Small intestine (tissue), 16 donors: ENCODE results near the gene ADAM17. TPM values are rescaled to one million over a fixed set of nuclear protein-coding genes. Genes with fewer than 3 reads are reported as not detected.
"Not testable (repeated sequence)": the region's sequence is repeated elsewhere in the genome, so short reads cannot be mapped to it uniquely, and the experiment has no call there.

ENCODE experiments used
- DNase-seq, 2 donors: peaks; one replicate each; pipeline versions ENCODE4 v3.0.0 to v3.0.0-alpha.2; 2013
- FAIRE-seq: peaks from 2 replicates; lab custom pipeline; 2012; peaks lifted over from hg19 to GRCh38; lab: Jason Lieb, UNC
- H3K27ac ChIP-seq, 3 donors: one replicate each; pipeline ENCODE4 v1.5.1; 2013; ENCODE audit warnings: low read length in 2 of 3, mild to moderate bottlenecking in 2 of 3, control low read depth in 1 of 3, inconsistent platforms in 1 of 3, low read depth in 1 of 3, moderate library complexity in 1 of 3
- H3K27me3 ChIP-seq, 3 donors: one replicate each; pipeline ENCODE4 v1.6.1; 2013; ENCODE audit warnings: low read length in 3 of 3, inconsistent platforms in 1 of 3; ENCODE audit not compliant: control insufficient read depth in 3 of 3, insufficient read depth in 3 of 3
- H3K36me3 ChIP-seq, 3 donors: one replicate each; pipeline ENCODE4 v1.6.1; 2013; ENCODE audit warnings: low read length in 3 of 3, inconsistent platforms in 1 of 3, low read depth in 1 of 3, mild to moderate bottlenecking in 1 of 3, moderate library complexity in 1 of 3; ENCODE audit not compliant: control insufficient read depth in 3 of 3, insufficient read depth in 2 of 3
- H3K4me1 ChIP-seq, 3 donors: one replicate each; pipeline ENCODE4 v1.6.1; 2013; ENCODE audit warnings: low read length in 2 of 3, inconsistent platforms in 1 of 3, low read depth in 1 of 3, mild to moderate bottlenecking in 1 of 3, moderate library complexity in 1 of 3; ENCODE audit not compliant: control insufficient read depth in 3 of 3, insufficient read depth in 2 of 3
- H3K4me3 ChIP-seq, 3 donors: one replicate each; pipeline ENCODE4 v1.5.1; 2013; ENCODE audit warnings: low read length in 3 of 3, control low read depth in 1 of 3, inconsistent platforms in 1 of 3, low read depth in 1 of 3, mild to moderate bottlenecking in 1 of 3, moderate library complexity in 1 of 3
- H3K9me3 ChIP-seq, 2 donors: one replicate each; pipeline ENCODE4 v1.6.1; 2013; ENCODE audit warnings: low read depth in 1 of 2, low read length in 1 of 2; ENCODE audit not compliant: control insufficient read depth in 2 of 2, insufficient read depth in 1 of 2
- WGBS, 3 donors: extraction: QIAGEN DNeasy Blood & Tissue Kit; methylation state at CpG; one replicate each; pipeline ENCODE4 v1.1.7; 2013; 5-methylcytosine and 5-hydroxymethylcytosine counted together
- long read RNA-seq, 10 donors: transcript quantifications; one replicate each; lab custom pipeline, GENCODE V29; 2026
- polyA plus RNA-seq, 4 donors: library from polyadenylated mRNA; stranded (reverse) in 3 of 4; unstranded in 1 of 4; fragments of 200-250 nt in 3 of 4; fragments of 120-200 nt in 1 of 4; gene quantifications; one replicate each; pipeline versions ENCODE4 v1.2.1 to v1.2.3, GENCODE V29; 2013
- donor health status: healthy with polysubstance abuse.
- donor health status: control.
- donor health status: control.
- donor health status: Bipolar disorder and iron deficiency.
- donor health status: healthy.

ADAM17 gene
- polyA plus RNA-seq = 10 to 100 TPM in 1 of 4 donors, 1 to 10 TPM in 3; 2.9 to 17.6 (median 5.7) TPM
- long read RNA-seq, donor 1 = 0 reads
- long read RNA-seq, donor 2, full-length matches to known transcripts = 2 of 2 reads
- long read RNA-seq, donor 2, partial matches to known transcripts = 0 of 2 reads
- long read RNA-seq, donor 2, other reads (novel, unspliced or antisense) = 0 of 2 reads
- long read RNA-seq, donor 3, partial matches to known transcripts = 5 of 6 reads
- long read RNA-seq, donor 3, other reads (novel, unspliced or antisense) = 0 of 6 reads
- long read RNA-seq, donor 4 = 0 reads
- long read RNA-seq, donor 5 = 0 reads
- long read RNA-seq, donor 6 = 0 reads
- long read RNA-seq, donor 7 = 0 reads
- long read RNA-seq, donor 8, full-length matches to known transcripts = 1 of 1 reads
- long read RNA-seq, donor 8, partial matches to known transcripts = 0 of 1 reads
- long read RNA-seq, donor 8, other reads (novel, unspliced or antisense) = 0 of 1 reads
- long read RNA-seq, donor 9 = 0 reads
- long read RNA-seq, donor 10, partial matches to known transcripts = 13 of 14 reads
- long read RNA-seq, donor 10, other reads (novel, unspliced or antisense) = 0 of 14 reads

DNA sequence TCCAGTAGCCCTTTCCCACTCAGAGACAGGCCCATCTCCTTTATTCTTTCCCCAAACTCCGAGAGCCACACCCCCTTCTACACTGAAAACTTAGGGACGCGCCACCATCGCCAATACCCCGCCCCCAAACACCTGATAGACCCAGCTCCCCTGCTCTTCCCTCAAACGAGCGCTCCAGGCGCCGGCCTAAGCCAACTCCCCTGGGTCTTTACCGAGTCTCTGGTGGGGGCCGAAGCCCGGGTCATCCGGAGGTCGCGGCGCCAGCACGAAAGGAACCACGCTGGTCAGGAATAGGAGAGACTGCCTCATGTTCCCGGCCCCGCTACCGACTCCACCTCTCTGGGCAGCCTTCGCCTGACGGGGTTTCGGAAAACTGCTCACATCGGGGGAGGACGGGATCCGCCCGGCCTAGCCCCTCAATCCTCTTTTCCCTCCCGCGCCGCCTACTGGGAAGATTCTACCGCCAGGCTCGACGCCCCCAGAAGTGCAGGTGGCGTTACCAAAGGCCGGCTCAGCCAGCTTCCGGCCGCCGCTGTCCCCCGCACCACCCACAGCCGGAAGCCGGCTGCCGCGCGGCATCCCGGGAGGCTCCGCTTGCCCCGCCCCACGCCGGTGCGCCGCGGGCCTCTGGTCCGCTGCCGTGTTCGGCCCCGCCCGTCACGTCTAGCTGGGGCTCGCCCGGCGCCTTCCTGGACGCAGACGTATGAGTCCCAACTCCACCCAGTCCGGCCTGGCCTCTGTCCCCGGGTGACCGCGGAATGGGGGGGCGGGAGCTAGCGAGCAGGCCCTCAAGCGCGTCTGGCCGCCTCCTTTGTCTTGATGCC, at the start of gene ADAM17:
Gene ADAM17 (minus strand): TSS at position 534 of the 824 bp plus-strand sequence. CDS start 225 bp downstream, at position 309.
- Histone ChIP-seq H3K4me1 (peaks cover 0 to 8% (median 6%) of the 10 kb centered on the region in 3 donors), H3K27me3 (no peaks in the 10 kb centered on the region), H3K36me3 (peaks cover 0 to 3% (median 0%) of the 10 kb centered on the region in 3 donors), H3K9me3 (no peaks in the 10 kb centered on the region), H3K4me3 (peak within 1 kb of the TSS; percentile 85 to 97 (median 91)), H3K27ac (peak within 1 kb of the TSS; percentile 93 to 100 (median 98))
- WGBS, 3 donors = 0% methylated on average over 61 to 73 of the region's 73 CpGs
- peak; percentile 97 to 98 for DNase-seq
- no peak for FAIRE-seq

DNA sequence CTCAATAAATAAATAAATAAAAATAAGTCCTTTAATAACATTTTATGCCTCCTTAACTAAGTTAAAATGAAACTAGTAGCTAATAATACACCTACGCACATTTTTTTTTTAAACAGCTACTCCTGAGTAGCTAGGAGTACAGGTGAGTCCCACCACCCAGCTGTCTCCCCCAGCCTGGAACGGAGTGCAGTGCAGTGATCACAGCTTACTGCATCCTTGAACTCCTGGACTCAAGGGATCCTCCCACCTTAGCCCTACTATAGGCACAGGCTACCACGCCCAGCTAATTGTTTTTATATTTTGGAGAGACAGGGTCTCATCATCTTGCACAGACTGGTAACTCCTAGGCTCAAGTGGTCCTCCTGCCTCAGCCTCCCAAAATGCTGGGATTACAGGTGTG, 46.8 kb upstream of the ADAM17 start:
- FAIRE-seq (no peak), DNase-seq (no peak)
- WGBS, 3 donors = 80 to 90% (median 85%) methylated on average over 3 of the region's 3 CpGs
- H3K4me1 ChIP-seq = peaks cover 0 to 2% (median 0%) of the 10 kb centered on the region in 3 donors
- no peak overlapping the region for H3K4me3 ChIP-seq
- H3K36me3 ChIP-seq = peaks cover 0 to 21% (median 5%) of the 10 kb centered on the region in 3 donors
- H3K27ac ChIP-seq = no peak overlapping the region
- H3K27me3 ChIP-seq = no peaks in the 10 kb centered on the region
- peaks cover 0 to 23% of the 10 kb centered on the region in 2 donors for H3K9me3 ChIP-seq

DNA sequence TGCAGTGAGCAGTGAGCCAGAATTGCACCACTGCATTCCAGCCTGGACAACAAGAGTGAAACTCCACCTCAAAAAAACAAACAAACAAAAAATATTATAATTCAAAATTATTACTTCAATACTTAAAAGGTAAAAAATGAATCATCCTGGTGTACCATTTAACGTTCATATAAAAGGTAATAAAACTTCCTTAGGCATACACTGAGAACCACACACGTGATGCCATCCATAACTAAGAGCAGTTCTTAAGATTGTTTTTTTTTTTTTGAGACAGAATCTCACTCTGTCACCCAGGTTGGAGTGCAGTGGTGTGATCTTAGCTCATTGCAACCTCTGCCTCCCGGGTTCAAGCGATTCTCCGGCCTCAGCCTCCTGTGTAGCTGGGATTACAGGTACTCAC, 45.8 kb upstream of the ADAM17 start:
- peaks cover 0 to 3% (median 2%) of the 10 kb centered on the region in 3 donors for H3K4me1 ChIP-seq
- no peak overlapping the region for H3K4me3 ChIP-seq
- peaks cover 0 to 23% of the 10 kb centered on the region in 2 donors for H3K9me3 ChIP-seq
- no peak overlapping the region for H3K27ac ChIP-seq
- WGBS, 3 donors = 87 to 92% (median 92%) methylated on average over 5 of the region's 5 CpGs
- no peaks in the 10 kb centered on the region for H3K27me3 ChIP-seq
- FAIRE-seq (no peak), DNase-seq (no peak)
- H3K36me3 ChIP-seq = peaks cover 0 to 26% (median 5%) of the 10 kb centered on the region in 3 donors

DNA sequence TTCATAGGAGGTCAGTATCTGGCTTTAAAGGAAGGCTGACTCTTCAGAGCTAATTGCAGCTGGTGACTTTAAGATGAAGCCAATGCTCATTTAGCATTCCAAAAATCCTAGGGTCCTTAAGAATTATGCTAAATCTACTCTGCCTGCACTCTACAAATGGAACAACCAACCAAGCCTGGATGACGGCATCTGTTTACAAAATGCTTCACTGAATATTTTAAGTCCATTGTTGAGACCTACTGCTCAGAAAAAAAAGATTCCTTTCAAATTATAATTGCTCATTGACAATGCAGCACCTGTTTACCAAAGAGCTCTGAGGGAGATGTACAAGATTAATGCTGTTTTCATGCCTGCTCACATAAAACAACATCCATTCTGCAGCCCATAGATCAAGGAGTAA, 43.8 kb upstream of the ADAM17 start:
- no peak for DNase-seq
- 95 to 100% (median 96%) methylated on average over 1 of the region's 1 CpG for WGBS, 3 donors
- H3K27ac ChIP-seq = no peak overlapping the region
- peaks cover 0 to 3% (median under 1%) of the 10 kb centered on the region in 3 donors for H3K4me1 ChIP-seq
- no peak overlapping the region for H3K4me3 ChIP-seq
- peaks cover 0 to 23% of the 10 kb centered on the region in 2 donors for H3K9me3 ChIP-seq
- peaks cover 0 to 25% (median 5%) of the 10 kb centered on the region in 3 donors for H3K36me3 ChIP-seq
- no peaks in the 10 kb centered on the region for H3K27me3 ChIP-seq
- FAIRE-seq = no peak

DNA sequence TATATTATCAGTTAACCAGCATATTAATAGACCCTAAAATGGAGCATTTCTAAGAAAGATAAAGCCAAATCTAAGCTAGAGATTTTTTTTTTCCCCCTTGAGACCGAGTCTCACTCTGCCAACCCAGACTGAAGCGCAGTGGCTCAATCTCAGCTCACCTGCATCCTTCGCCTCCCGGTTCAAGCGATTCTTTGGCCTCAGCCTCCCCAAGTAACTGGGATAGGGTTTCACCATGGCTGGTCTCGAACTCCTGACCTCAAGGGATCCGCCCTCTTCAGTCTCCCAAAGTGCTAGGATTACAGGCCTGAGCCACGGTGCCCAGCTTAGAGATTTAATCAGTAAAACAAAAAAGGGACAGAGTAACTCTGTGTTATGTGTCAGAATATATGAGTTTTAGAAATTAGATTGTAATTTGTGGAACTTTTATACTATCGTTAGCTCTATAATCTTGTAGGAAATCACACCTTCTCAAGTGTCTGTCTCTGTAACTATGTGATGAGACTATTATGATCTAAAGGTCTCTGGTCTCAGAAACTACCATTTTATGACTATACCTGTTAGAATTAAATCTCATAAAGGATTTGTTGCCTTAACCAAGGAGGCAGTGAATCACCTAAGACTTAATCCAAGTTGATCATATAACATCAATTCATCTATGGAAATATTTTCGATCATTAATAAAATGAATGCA, 41.1 kb upstream of the ADAM17 start:
- H3K36me3 ChIP-seq = peaks cover 0 to 31% (median 5%) of the 10 kb centered on the region in 3 donors
- WGBS, 3 donors = 86 to 90% (median 87%) methylated on average over 10 of the region's 10 CpGs
- DNase-seq = no peak
- no peak for FAIRE-seq
- H3K27ac ChIP-seq = no peak overlapping the region
- H3K4me1 ChIP-seq = peaks cover 0 to 3% (median 2%) of the 10 kb centered on the region in 3 donors
- H3K27me3 ChIP-seq = no peaks in the 10 kb centered on the region
- H3K9me3 ChIP-seq = peaks cover 0 to 23% of the 10 kb centered on the region in 2 donors
- H3K4me3 ChIP-seq = no peak overlapping the region

DNA sequence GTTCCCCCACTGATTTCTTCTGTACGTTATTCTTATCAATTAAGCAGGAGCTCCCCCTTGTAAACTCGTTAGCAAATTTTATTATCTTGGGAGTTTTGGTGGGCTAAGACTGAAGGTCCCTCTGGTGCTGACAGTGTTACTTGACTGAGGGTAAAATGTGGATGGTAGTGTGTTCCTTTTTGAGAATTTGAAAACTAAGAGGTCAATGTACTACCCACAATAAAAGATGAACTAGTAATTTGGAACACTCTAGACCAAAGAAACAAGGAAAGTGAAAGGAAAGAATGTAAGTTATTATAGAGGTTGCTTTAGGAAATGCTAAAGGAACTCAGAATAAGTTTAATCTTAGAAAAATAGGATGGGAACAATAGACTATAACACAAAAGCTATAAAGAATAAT, 40.1 kb upstream of the ADAM17 start:
- FAIRE-seq = no peak

DNA sequence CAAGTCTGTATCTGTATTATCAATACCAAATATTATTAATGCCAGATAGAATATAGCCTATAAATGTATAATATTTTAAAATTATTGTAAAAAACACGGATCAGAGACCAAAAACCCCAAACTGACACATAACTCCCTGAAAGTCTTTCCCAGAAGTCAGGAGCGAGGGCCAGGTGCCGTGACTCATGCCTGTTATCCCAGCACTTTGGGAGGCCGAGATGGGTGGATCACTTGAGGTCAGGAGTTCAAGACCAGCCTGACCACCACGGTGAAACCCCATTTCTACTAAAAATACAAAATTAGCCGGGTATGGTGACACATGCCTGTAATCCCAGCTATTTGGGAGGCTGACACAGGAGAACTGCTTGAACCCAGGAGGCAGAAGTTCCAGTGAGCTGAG, 39.6 kb upstream of the ADAM17 start:
- not testable (repeated sequence) for H3K4me3 ChIP-seq, FAIRE-seq, DNase-seq, H3K27me3 ChIP-seq, H3K4me1 ChIP-seq, H3K27ac ChIP-seq
- 70 to 80% (median 76%) methylated on average over 6 of the region's 6 CpGs for WGBS, 3 donors
- H3K36me3 ChIP-seq = peaks cover 0 to 20% (median 5%) of the 10 kb centered on the region in 3 donors
- H3K9me3 ChIP-seq = peaks cover 0 to 19% of the 10 kb centered on the region in 2 donors

More for the DNA sequence above, 40.1 kb upstream of the ADAM17 start:
- peaks cover 0 to 3% (median 2%) of the 10 kb centered on the region in 3 donors for H3K4me1 ChIP-seq
- peaks cover 0 to 24% (median 5%) of the 10 kb centered on the region in 3 donors for H3K36me3 ChIP-seq
- H3K27me3 ChIP-seq = no peaks in the 10 kb centered on the region
- H3K4me3 ChIP-seq = no peak overlapping the region
- H3K9me3 ChIP-seq = peaks cover 0 to 23% of the 10 kb centered on the region in 2 donors
- H3K27ac ChIP-seq = no peak overlapping the region
- 38 to 52% (median 49%) methylated on average over 2 of the region's 2 CpGs for WGBS, 3 donors
- DNase-seq = no peak
